ENCODE data around the gene FANK1.

DNA sequence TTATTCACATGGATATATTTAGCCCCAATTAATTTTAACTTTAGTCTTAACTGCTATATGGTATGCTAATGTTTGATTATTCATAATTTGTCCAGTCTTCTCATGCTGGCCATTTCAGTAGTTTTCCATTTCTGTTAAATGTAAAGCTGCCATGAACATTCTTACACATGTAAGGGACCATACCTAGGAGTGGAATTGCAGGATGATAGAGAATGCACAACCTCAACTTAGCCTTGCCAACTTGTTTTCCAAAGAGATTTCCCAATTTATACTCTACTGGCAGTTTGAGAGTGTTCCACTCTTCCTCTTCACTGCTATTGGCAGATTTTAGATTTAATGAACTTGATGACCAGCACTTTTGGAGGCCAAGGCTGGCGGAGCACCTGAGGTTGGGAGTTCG, 68.2 kb downstream of the FANK1 start:
- TF ChIP-seq, protein P1, sequence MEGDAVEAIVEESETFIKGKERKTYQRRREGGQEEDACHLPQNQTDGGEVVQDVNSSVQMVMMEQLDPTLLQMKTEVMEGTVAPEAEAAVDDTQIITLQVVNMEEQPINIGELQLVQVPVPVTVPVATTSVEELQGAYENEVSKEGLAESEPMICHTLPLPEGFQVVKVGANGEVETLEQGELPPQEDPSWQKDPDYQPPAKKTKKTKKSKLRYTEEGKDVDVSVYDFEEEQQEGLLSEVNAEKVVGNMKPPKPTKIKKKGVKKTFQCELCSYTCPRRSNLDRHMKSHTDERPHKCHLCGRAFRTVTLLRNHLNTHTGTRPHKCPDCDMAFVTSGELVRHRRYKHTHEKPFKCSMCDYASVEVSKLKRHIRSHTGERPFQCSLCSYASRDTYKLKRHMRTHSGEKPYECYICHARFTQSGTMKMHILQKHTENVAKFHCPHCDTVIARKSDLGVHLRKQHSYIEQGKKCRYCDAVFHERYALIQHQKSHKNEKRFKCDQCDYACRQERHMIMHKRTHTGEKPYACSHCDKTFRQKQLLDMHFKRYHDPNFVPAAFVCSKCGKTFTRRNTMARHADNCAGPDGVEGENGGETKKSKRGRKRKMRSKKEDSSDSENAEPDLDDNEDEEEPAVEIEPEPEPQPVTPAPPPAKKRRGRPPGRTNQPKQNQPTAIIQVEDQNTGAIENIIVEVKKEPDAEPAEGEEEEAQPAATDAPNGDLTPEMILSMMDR (IDR thresholded peaks at IDR 0.05), result no peak
- TF ChIP-seq POLR2A (IDR thresholded peaks at IDR 0.05), result no peak

All from uterus (tissue), 2 donors.